ENCODE results near the gene HMGB2.

- no peak for TF ChIP-seq CTCF (IDR thresholded peaks at IDR 0.05; ENCODE audit: poor library complexity, severe bottlenecking)
- TF ChIP-seq REST (IDR thresholded peaks at IDR 0.05; ENCODE audit: borderline replicate concordance) = no peak
- TF ChIP-seq POLR2AphosphoS5 (IDR thresholded peaks at IDR 0.05) = no peak
- no peak for TF ChIP-seq EP300 (conservative IDR thresholded peaks at IDR 0.05; ENCODE audit: poor library complexity, severe bottlenecking)
- no peak for TF ChIP-seq MXI1 (conservative IDR thresholded peaks at IDR 0.05; ENCODE audit: poor library complexity, severe bottlenecking)
- no peak for TF ChIP-seq TAF1 (IDR thresholded peaks at IDR 0.05; ENCODE audit: low read depth)
- TF ChIP-seq EZH2 (IDR thresholded peaks at IDR 0.05; ENCODE audit: borderline replicate concordance, insufficient read depth, low read length, poor library complexity, severe bottlenecking) = no peak
- no peak for TF ChIP-seq SMC3 (conservative IDR thresholded peaks at IDR 0.05; ENCODE audit: poor library complexity)
These were observed 11.9 kb upstream of the HMGB2 start for GRCh38 chr4:173346074-173346473.
